CD4-positive, alpha-beta memory T cell (primary cell): Measurements from ENCODE around the gene RNU6-9. TPM values are rescaled to one million over a fixed set of nuclear protein-coding genes. Genes with fewer than 3 reads are reported as not detected.
"Not testable (repeated sequence)": the region's sequence is repeated elsewhere in the genome, so short reads cannot be mapped to it uniquely, and the experiment has no call there.

Experiments
- CTCF ChIA-PET: fragments of 350-600 bp; sonication (Branson Sonifier 250); formaldehyde crosslinking; loops from one replicate; lab custom pipeline; 2021; ENCODE audit warnings: inconsistent platforms; ENCODE audit not compliant: partially characterized antibody; lab: Charles Lee
- POLR2A ChIA-PET: fragments of 350-600 bp; sonication (Branson Sonifier 250); formaldehyde crosslinking; loops from one replicate; lab custom pipeline; 2021; ENCODE audit not compliant: partially characterized antibody; lab: Charles Lee
- DNase-seq, 5 donors: peaks; one replicate each; pipeline versions ENCODE4 v3.0.0 to v3.0.0-alpha.2; 2020 to 2022; ENCODE audit warnings: mixed read lengths in 1 of 5
- H3K27ac ChIP-seq: one replicate; pipeline ENCODE4 v1.7.0; 2013; ENCODE audit warnings: low read depth, low read length
- H3K27me3 ChIP-seq: 2 replicates; pipeline ENCODE4 v1.7.0; 2013; ENCODE audit warnings: mild to moderate bottlenecking, low read length, moderate library complexity; ENCODE audit not compliant: insufficient read depth
- H3K36me3 ChIP-seq: 2 replicates; pipeline ENCODE4 v1.7.0; 2013; ENCODE audit warnings: mild to moderate bottlenecking, low read length, moderate library complexity; ENCODE audit not compliant: insufficient read depth
- H3K4me1 ChIP-seq: 2 replicates; pipeline ENCODE4 v1.7.0; 2013; ENCODE audit warnings: mild to moderate bottlenecking, low read length, moderate library complexity; ENCODE audit not compliant: insufficient read depth
- H3K4me3 ChIP-seq, 2 donors: one replicate each; pipeline ENCODE4 v1.7.0; 2013; ENCODE audit warnings: low read length in 2 of 2, mild to moderate bottlenecking in 1 of 2
- H3K9me3 ChIP-seq, 2 donors: one replicate each; pipeline ENCODE4 v1.7.0; 2013; ENCODE audit warnings: low read length in 2 of 2, control low read depth in 1 of 2; ENCODE audit not compliant: control insufficient read depth in 1 of 2
- H3K27ac Mint-ChIP-seq, 7 donors: one replicate each; pipeline ENCODE4 v1.8.0; 2020 to 2021; ENCODE audit warnings: mixed read lengths in 7 of 7, mild to moderate bottlenecking in 6 of 7, inconsistent platforms in 3 of 7, moderate library complexity in 3 of 7
- H3K27me3 Mint-ChIP-seq, 2 donors: one replicate each; pipeline ENCODE4 v1.8.0; 2020 to 2021; ENCODE audit warnings: mixed read lengths in 2 of 2
- H3K36me3 Mint-ChIP-seq, 2 donors: one replicate each; pipeline ENCODE4 v1.8.0; 2020 to 2021; ENCODE audit warnings: mixed read lengths in 2 of 2, inconsistent platforms in 1 of 2, mild to moderate bottlenecking in 1 of 2
- H3K4me1 Mint-ChIP-seq, 4 donors: one replicate each; pipeline ENCODE4 v1.8.0; 2020 to 2021; ENCODE audit warnings: mixed read lengths in 4 of 4, mild to moderate bottlenecking in 1 of 4
- H3K4me3 Mint-ChIP-seq, 8 donors: one replicate each; pipeline ENCODE4 v1.8.0; 2020 to 2021; ENCODE audit warnings: mixed read lengths in 8 of 8, mild to moderate bottlenecking in 7 of 8, moderate library complexity in 6 of 8, inconsistent platforms in 3 of 8
- H3K9me3 Mint-ChIP-seq, 8 donors: one replicate each; pipeline ENCODE4 v1.8.0; 2020 to 2021; ENCODE audit warnings: mixed read lengths in 8 of 8, mild to moderate bottlenecking in 5 of 8, inconsistent platforms in 3 of 8, moderate library complexity in 1 of 8
- intact Hi-C: fragments of 100-400 bp; cut with micrococcal nuclease; formaldehyde crosslinking; loops from one replicate; pipeline ENCODE4 v1.15.1; 2023
- polyA plus RNA-seq, 2 donors: library from polyadenylated mRNA; unstranded; fragments of 300-500 nt; fragmentation: Illumina TruSeq; gene quantifications; one replicate each; pipeline ENCODE4 v1.2.3, GENCODE V29; 2021
- total RNA-seq, 2 experiments: library from RNA; stranded (reverse); gene quantifications; one replicate each; pipeline ENCODE4 v1.2.3, GENCODE V29; 2021

RNU6-9 gene
- total and polyA plus RNA-seq, 4 experiments from 2014 or later: not detected

- Histone ChIP-seq H3K4me1 (peaks cover 12% of the 10 kb centered on the region), H3K9me3 (no peaks in the 10 kb centered on the region), H3K27me3 (no peaks in the 10 kb centered on the region), H3K27ac (no peak overlapping the region), H3K36me3 (peaks cover 11% of the 10 kb centered on the region), H3K4me3 (no peak overlapping the region)
- CTCF ChIA-PET: no interaction called here
- Mint-ChIP-seq H3K4me3 (no peak overlapping the region), H3K36me3 (peaks cover 6 to 9% of the 10 kb centered on the region in 2 donors), H3K27ac (no peak overlapping the region), H3K27me3 (no peaks in the 10 kb centered on the region), H3K9me3 (peaks cover 0 to 3% (median 0%) of the 10 kb centered on the region in 8 donors), H3K4me1 (peaks cover 4 to 16% (median 9%) of the 10 kb centered on the region in 4 donors)
- intact Hi-C loops: no loop called here
- POLR2A ChIA-PET: interaction anchor here (9.0 kb wide), 1 partner anchor 18 kb away, joined by 47 read pairs; the partner anchor contains the start of genes MED16 and RNU6-9
- DNase-seq: no peak
Observed at GRCh38 chr19:876780-877314, 16.4 kb upstream of the RNU6-9 start.

GRCh38 chr19:877992-878660 lies 15.2 kb upstream of the RNU6-9 start:
- CTCF ChIA-PET: interaction anchor here (1.0 to 2.3 kb wide), 4 partner anchors 14 to 42 kb away, joined by 3 to 11 read pairs (median 6); partner anchors contain the start of genes MED16 and RNU6-9
- H3K4me1 Mint-ChIP-seq, H3K27me3 ChIP-seq, H3K27ac Mint-ChIP-seq, DNase-seq, H3K9me3 ChIP-seq, H3K9me3 Mint-ChIP-seq, H3K36me3 Mint-ChIP-seq, intact Hi-C loops, H3K27me3 Mint-ChIP-seq, H3K4me1 ChIP-seq, H3K27ac ChIP-seq, H3K4me3 ChIP-seq, H3K4me3 Mint-ChIP-seq: not testable (repeated sequence)
- POLR2A ChIA-PET: interaction anchor here (9.0 kb wide), 1 partner anchor 17 kb away, joined by 47 read pairs; the partner anchor contains the start of genes MED16 and RNU6-9
- peaks cover 15% of the 10 kb centered on the region for H3K36me3 ChIP-seq

DNA sequence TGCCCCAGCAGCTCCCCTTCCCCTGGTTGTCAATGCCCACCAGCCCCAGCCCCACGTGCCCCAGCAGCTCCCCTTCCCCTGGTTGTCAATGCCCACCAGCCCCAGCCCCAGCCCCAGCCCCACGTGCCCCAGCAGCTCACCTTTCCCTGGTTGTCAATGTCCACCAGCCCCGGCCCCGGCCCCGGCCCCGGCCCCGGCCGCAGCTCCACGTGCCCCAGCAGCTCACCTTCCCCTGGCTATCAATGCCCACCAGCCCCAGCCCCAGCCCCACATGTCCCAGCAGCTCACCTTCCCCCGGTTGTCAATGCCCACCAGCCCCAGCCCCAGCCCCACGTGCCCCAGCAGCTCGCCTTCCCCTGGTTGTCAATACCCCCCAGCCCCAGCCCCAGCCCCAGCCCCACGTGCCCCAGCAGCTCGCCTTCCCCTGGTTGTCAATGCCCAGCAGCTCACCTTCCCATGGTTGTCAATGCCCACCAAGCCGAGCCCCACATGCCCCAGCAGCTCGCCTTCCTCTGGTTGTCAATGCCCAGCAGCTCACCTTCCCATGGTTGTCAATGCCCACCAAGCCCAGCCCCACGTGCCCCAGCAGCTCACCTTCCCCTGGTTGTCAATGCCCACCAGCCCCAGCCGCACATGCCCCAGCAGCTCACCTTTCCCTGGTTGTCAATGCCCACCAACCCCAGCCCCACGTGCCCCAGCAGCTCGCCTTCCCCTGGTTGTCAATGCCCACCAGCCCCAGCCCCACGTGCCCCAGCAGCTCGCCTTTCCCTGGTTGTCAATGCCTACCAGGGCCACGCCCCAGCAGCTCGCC lies 14.3 kb upstream of the RNU6-9 start:
- H3K9me3 ChIP-seq, H3K27ac ChIP-seq, H3K27me3 Mint-ChIP-seq, H3K4me3 ChIP-seq, H3K9me3 Mint-ChIP-seq, H3K4me1 ChIP-seq, intact Hi-C loops, H3K27me3 ChIP-seq, H3K4me3 Mint-ChIP-seq, DNase-seq, H3K4me1 Mint-ChIP-seq: not testable (repeated sequence)
- ChIA-PET CTCF (interaction anchor here (1.0 to 2.3 kb wide), 4 partner anchors 14 to 41 kb away, joined by 3 to 11 read pairs (median 6); partner anchors contain the start of genes MED16 and RNU6-9), POLR2A (interaction anchor here (0.6 to 9.0 kb wide), 2 partner anchors 16 to 142 kb away, joined by 3 to 47 read pairs; partner anchors contain the start of genes MED16, RNU6-9 and TMEM259)
- peak overlapping the region in 3 of 7 donors; percentile 38 to 68 (median 43) for H3K27ac Mint-ChIP-seq
- H3K36me3 Mint-ChIP-seq: peaks cover 6 to 11% of the 10 kb centered on the region in 2 donors
- H3K36me3 ChIP-seq: peaks cover 21% of the 10 kb centered on the region

DNA sequence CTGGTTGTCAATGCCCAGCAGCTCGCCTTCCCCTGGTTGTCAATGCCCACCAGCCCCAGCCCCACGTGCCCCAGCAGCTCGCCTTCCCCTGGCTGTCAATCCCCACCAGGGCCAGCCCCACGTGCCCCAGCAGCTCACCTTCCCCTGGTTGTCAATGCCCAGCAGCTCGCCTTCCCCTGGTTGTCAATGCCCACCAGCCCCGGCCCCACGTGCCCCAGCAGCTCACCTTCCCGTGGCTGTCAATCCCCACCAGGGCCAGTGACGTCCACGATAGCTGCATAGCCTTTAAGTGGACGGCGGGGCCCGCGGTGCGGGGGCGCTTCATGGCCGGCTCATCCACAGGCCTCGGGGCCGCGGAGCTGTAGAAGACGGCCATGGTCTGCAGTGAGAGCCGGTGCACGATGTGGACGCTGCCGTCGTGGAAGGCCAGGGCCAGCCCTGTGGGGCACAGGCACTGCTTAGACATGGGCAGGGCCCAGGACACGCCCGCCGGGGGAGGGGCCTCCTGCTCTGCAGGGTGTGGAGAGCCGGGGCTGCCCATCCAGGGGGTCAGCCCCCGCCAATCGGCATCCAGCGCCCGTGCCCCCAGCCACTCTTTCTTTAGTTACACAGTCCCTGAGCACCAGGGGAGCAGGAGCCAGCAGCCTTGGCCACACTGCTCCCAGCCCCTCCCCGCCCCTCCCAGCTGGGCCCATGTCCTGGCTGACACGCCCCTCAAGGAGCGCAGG lies 13.4 kb upstream of the RNU6-9 start:
- Histone ChIP-seq H3K4me3 (no peak overlapping the region), H3K27ac (no peak overlapping the region), H3K36me3 (peaks cover 25% of the 10 kb centered on the region), H3K9me3 (no peaks in the 10 kb centered on the region), H3K4me1 (no peaks in the 10 kb centered on the region), H3K27me3 (no peaks in the 10 kb centered on the region)
- intact Hi-C loops: no loop called here
- ChIA-PET POLR2A (interaction anchor here (0.6 to 9.0 kb wide), 3 partner anchors 15 to 141 kb away, joined by 3 to 47 read pairs (median 5); partner anchors contain the start of genes MED16, RNU6-9 and TMEM259), CTCF (interaction anchor here (1.9 to 2.3 kb wide), 2 partner anchors 13 to 16 kb away, joined by 8 to 11 read pairs; partner anchors contain the start of genes MED16 and RNU6-9)
- Mint-ChIP-seq H3K9me3 (no peaks in the 10 kb centered on the region), H3K27ac (peak overlapping the region in 1 of 7 donors; percentile 29), H3K4me3 (no peak overlapping the region), H3K4me1 (peaks cover 0 to 4% (median 0%) of the 10 kb centered on the region in 4 donors), H3K27me3 (no peaks in the 10 kb centered on the region), H3K36me3 (peaks cover 6 to 13% of the 10 kb centered on the region in 2 donors)
- no peak for DNase-seq

DNA sequence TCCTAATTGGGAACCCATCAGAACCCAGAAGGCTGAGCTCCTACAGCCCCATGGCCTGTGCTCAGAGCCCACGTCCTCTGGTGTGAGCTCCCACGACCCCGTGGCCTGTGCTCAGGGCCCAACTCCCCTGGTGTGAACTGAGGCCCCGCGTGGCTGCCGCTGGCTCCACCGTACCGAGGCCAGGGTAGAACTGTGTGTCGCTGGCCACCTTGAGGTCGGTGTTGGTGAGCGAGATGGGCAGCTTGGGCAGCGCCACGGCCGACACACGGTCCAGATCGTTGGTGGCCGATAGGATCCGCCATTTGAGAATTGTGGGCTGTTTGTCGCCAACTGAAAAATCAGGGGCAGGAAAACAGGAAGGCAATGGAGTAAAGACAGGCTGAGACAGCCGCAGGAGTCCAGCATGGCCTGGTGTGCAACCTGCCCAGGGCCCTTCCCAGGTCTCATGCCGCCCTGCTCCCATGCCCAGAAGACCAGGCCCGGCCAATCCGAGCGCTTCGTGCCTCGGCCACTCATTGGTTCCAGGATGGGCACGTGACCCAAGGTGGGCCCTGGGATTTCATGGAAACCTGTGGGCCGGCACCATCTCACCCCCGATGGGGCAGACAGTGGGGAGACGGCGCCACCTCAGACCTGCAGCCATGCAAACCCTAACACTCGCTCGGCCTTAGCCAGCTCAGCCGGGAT lies 11.8 kb upstream of the RNU6-9 start:
- Mint-ChIP-seq H3K27ac (peak overlapping the region in 1 of 7 donors; percentile 35), H3K4me1 (peaks cover 0 to 4% (median 0%) of the 10 kb centered on the region in 4 donors), H3K27me3 (no peaks in the 10 kb centered on the region), H3K9me3 (no peaks in the 10 kb centered on the region), H3K36me3 (peaks cover 6 to 15% of the 10 kb centered on the region in 2 donors), H3K4me3 (no peak overlapping the region)
- ChIA-PET POLR2A (interaction anchor here (0.9 to 9.0 kb wide), 2 partner anchors 9 to 14 kb away, joined by 3 to 47 read pairs; partner anchors contain the start of genes MED16 and RNU6-9), CTCF (interaction anchor here (0.8 to 1.2 kb wide), 2 partner anchors 17 to 18 kb away, joined by 3 to 4 read pairs; no protein-coding TSS in a partner anchor)
- H3K4me3 ChIP-seq: no peak overlapping the region
- no peak for DNase-seq
- H3K27ac ChIP-seq: no peak overlapping the region
- H3K9me3 ChIP-seq: no peaks in the 10 kb centered on the region
- no peaks in the 10 kb centered on the region for H3K4me1 ChIP-seq
- no peaks in the 10 kb centered on the region for H3K27me3 ChIP-seq
- intact Hi-C loops: no loop called here
- peaks cover 31% of the 10 kb centered on the region for H3K36me3 ChIP-seq

GRCh38 chr19:882871-883497 lies 10.3 kb upstream of the RNU6-9 start:
- peaks cover 35% of the 10 kb centered on the region for H3K36me3 ChIP-seq
- no peaks in the 10 kb centered on the region for H3K9me3 ChIP-seq
- POLR2A ChIA-PET: interaction anchor here (0.8 to 9.0 kb wide), 4 partner anchors 11 to 36 kb away, joined by 4 to 47 read pairs (median 5); partner anchors contain the start of genes MED16 and RNU6-9
- H3K27me3 Mint-ChIP-seq: no peaks in the 10 kb centered on the region
- H3K4me1 Mint-ChIP-seq: peaks cover 0 to 9% (median 0%) of the 10 kb centered on the region in 4 donors
- no peak overlapping the region for H3K27ac ChIP-seq
- H3K4me1 ChIP-seq: peaks cover 11% of the 10 kb centered on the region
- no peaks in the 10 kb centered on the region for H3K9me3 Mint-ChIP-seq
- no peak for DNase-seq
- H3K27me3 ChIP-seq: no peaks in the 10 kb centered on the region
- no peak overlapping the region for H3K4me3 Mint-ChIP-seq
- H3K36me3 Mint-ChIP-seq: peaks cover 6 to 19% of the 10 kb centered on the region in 2 donors
- no peak overlapping the region for H3K27ac Mint-ChIP-seq
- H3K4me3 ChIP-seq: no peak overlapping the region
- intact Hi-C loops: no loop called here
- CTCF ChIA-PET: interaction anchor here (1.0 kb wide), 1 partner anchor 20 kb away, joined by 4 read pairs; no protein-coding TSS in a partner anchor
